ENCODE data around the gene STK24. TPM values are rescaled to one million over a fixed set of nuclear protein-coding genes. Genes with fewer than 3 reads are reported as not detected.

Gene STK24
- polyA plus RNA-seq, 1 of the 3 experiments (the other 2 are of a cell fraction): 30.5 TPM

- H3F3A ChIP-seq (replicated peaks; ENCODE audit: insufficient read depth): peaks cover 11% of the 10 kb centered on the region
- peak; percentile 79 for DNase-seq
- ChIA-PET POLR2A (interaction anchor here (0.6 kb wide), 1 partner anchor 206 kb away, joined by 3 read pairs; no protein-coding TSS in a partner anchor), CTCF (interaction anchor here (0.6 to 9.3 kb wide), 38 partner anchors 8 to 449 kb away, joined by 3 to 164 read pairs (median 4); no protein-coding TSS in a partner anchor)
- no peak overlapping the region for H2AFZ ChIP-seq (ENCODE audit: low read depth)
- TF ChIP-seq EZH2phosphoT487 (IDR thresholded peaks at IDR 0.05; ENCODE audit: borderline replicate concordance, low read depth) (no peak), CTCF (IDR thresholded peaks at IDR 0.05) (peak; percentile 70), SMC3 (IDR thresholded peaks at IDR 0.05; ENCODE audit: low read depth, low read length) (peak; percentile 28; the same call in 1 of the 2 replicates), RAD21 (IDR thresholded peaks at IDR 0.05; ENCODE audit: low read length) (peak; percentile 65)
- no peak overlapping the region for H3K9ac ChIP-seq
- no peak overlapping the region for H3K4me2 ChIP-seq
- peaks cover 22 to 54% of the 10 kb centered on the region in 2 experiments for H3K36me3 ChIP-seq (replicated peaks in 1 of 2; ENCODE audit: control insufficient read depth in 1 of 2, insufficient read depth in 2 of 2, low read length in 1 of 2)
- peaks cover 11% of the 10 kb centered on the region; the same call in 1 of the 2 replicates for H4K20me1 ChIP-seq (ENCODE audit: insufficient read depth)
- H3K79me2 ChIP-seq (ENCODE audit: insufficient read depth): no peaks in the 10 kb centered on the region
- H3K4me1 ChIP-seq (ENCODE audit: control insufficient read depth in 1 of 2, insufficient read depth in 2 of 2, low read depth in 1 of 2, low read length in 1 of 2): peaks cover 3 to 16% of the 10 kb centered on the region in 2 experiments; a peak in 2 of 4 replicates
- 77% methylated on average over 26 of the region's 28 CpGs for WGBS (ENCODE audit: low lambda C conversion rate)
- no peak overlapping the region for H3K27ac ChIP-seq (ENCODE audit: low read depth in 2 of 2, low read length in 1 of 2)
- H3K27me3 ChIP-seq (ENCODE audit: insufficient read depth): no peaks in the 10 kb centered on the region
- H3K9me3 ChIP-seq: no peaks in the 10 kb centered on the region
- H3K9me2 ChIP-seq: no peaks in the 10 kb centered on the region
- H3K4me3 ChIP-seq (ENCODE audit: low read depth in 2 of 2, low read length in 1 of 2): no peak overlapping the region
Observed at GRCh38 chr13:98447881-98448641, 128.8 kb downstream of the STK24 start.

- Histone ChIP-seq H3K9me2 (no peaks in the 10 kb centered on the region), H3K9me3 (no peaks in the 10 kb centered on the region), H3K27ac (ENCODE audit: low read depth in 2 of 2, low read length in 1 of 2) (no peak overlapping the region), H3K4me2 (no peak overlapping the region), H3K4me3 (ENCODE audit: low read depth in 2 of 2, low read length in 1 of 2) (no peak overlapping the region), H4K20me1 (ENCODE audit: insufficient read depth) (peaks cover 11% of the 10 kb centered on the region; the same call in 1 of the 2 replicates), H3F3A (replicated peaks; ENCODE audit: insufficient read depth) (peaks cover 5% of the 10 kb centered on the region), H3K9ac (no peak overlapping the region), H3K4me1 (ENCODE audit: control insufficient read depth in 1 of 2, insufficient read depth in 2 of 2, low read depth in 1 of 2, low read length in 1 of 2) (peaks cover 3 to 16% of the 10 kb centered on the region in 2 experiments; a peak in 2 of 4 replicates), H3K79me2 (ENCODE audit: insufficient read depth) (no peaks in the 10 kb centered on the region), H2AFZ (ENCODE audit: low read depth) (no peak overlapping the region), H3K27me3 (ENCODE audit: insufficient read depth) (no peaks in the 10 kb centered on the region), H3K36me3 (replicated peaks in 1 of 2; ENCODE audit: control insufficient read depth in 1 of 2, insufficient read depth in 2 of 2, low read length in 1 of 2) (peaks cover 12 to 47% of the 10 kb centered on the region in 2 experiments)
- 94% methylated on average over 3 of the region's 5 CpGs for WGBS (ENCODE audit: low lambda C conversion rate)
- ChIA-PET CTCF (interaction anchor here (0.7 to 9.3 kb wide), 15 partner anchors 12 to 591 kb away, joined by 3 to 164 read pairs (median 6); no protein-coding TSS in a partner anchor), POLR2A (no interaction called here)
- DNase-seq: no peak
- TF ChIP-seq CTCF (IDR thresholded peaks at IDR 0.05) (no peak), RAD21 (IDR thresholded peaks at IDR 0.05; ENCODE audit: low read length) (no peak), GATA2 (CRISPR knock-in tag; IDR thresholded peaks at IDR 0.05) (no peak), USF1 (IDR thresholded peaks at IDR 0.05; ENCODE audit: borderline replicate concordance, low read depth) (no peak), RCOR1 (IDR thresholded peaks at IDR 0.05; ENCODE audit: low read length) (no peak), TAF1 (IDR thresholded peaks at IDR 0.05; ENCODE audit: borderline replicate concordance, low read depth, low read length) (no peak), MEF2A (IDR thresholded peaks at IDR 0.05; ENCODE audit: borderline replicate concordance, low read depth) (no peak), MAX (IDR thresholded peaks at IDR 0.05; ENCODE audit: low read depth) (no peak), CHD2 (IDR thresholded peaks at IDR 0.05; ENCODE audit: low read length, partially characterized antibody) (no peak), FOSL2 (IDR thresholded peaks at IDR 0.05; ENCODE audit: borderline replicate concordance, low read depth) (no peak)
Observed at GRCh38 chr13:98447130-98447529, 129.8 kb downstream of the STK24 start.
